ENCODE measurements around the gene SS18L1. TPM values are rescaled to one million over a fixed set of nuclear protein-coding genes. Genes with fewer than 3 reads are reported as not detected.

The SS18L1 gene
- total RNA-seq, 1 experiment from 2014 or later, result 15.1 TPM

DNA sequence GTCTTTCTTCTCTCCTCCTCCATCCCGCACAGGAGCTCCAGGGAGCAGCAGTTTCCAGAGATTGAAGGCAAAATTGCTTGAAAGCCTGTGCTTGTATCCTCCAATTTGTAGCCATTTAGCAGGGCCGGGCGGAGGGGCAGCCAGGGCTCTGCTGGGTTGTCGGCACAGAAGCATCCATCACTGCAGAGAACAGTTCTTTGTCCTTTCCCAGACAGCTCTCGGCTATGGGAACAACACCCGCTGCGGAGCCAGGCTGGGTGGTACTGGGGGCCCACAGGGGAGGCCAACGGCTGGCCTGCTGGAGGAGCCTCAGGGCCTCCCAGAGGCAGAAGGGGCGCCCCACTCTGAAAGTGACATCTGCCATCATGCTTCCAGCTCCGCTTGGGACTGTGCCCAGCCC is 68.7 kb downstream of the SS18L1 start:
- peak; percentile 36 for DNase-seq (ENCODE audit: low read depth)

- DNase-seq (ENCODE audit: low read depth), result no peak
Observed at GRCh38 chr20:62214067-62214466, 70.5 kb downstream of the SS18L1 start.

DNA sequence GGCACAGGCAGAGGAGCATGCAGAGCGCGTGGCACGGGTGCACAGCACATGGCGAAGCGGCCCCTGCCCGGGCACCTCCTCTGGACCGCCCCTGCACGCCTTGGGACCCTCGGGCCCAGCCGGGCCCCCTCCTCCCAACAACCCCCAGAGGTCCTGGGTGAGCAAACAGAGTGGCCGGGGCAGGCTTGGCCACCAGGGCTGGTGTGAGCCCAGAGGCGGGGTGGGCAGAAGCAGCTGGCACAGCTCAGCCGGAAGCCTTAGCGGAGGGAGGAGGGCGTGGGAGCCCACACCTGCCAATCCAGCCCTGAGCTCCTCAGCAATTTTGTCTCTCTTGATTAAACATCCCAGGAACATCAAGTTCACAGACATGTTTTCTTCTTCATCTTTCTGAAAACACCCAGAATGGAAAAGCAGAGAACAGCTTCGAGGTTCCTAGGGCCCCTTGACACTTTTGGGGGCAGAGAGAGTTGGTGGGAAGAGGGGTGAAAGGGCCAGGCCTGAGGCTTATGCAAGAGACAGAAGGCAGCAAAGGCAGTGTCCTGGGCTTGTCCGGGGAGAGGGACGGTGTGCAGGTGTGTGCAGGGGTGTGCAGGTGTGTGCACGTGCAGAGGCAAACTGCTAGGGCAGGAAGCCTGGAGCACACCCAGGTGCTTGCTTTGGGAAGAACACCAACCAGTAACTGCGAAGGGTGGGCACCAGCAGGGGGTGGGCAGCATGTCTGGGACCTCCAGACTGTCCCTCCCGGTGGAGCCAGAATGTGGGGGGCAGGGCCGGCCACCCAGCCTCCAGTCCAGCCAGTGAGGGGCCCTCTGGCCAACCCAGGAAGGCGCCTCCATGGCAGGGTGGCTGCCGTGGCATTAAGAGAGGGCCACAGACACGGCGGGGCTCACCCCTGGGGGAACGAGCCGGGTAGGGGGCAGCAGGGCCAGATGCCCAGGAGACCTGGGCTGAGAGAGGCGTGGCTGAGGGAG is 71.7 kb downstream of the SS18L1 start:
- DNase-seq (ENCODE audit: low read depth), result no peak

DNA sequence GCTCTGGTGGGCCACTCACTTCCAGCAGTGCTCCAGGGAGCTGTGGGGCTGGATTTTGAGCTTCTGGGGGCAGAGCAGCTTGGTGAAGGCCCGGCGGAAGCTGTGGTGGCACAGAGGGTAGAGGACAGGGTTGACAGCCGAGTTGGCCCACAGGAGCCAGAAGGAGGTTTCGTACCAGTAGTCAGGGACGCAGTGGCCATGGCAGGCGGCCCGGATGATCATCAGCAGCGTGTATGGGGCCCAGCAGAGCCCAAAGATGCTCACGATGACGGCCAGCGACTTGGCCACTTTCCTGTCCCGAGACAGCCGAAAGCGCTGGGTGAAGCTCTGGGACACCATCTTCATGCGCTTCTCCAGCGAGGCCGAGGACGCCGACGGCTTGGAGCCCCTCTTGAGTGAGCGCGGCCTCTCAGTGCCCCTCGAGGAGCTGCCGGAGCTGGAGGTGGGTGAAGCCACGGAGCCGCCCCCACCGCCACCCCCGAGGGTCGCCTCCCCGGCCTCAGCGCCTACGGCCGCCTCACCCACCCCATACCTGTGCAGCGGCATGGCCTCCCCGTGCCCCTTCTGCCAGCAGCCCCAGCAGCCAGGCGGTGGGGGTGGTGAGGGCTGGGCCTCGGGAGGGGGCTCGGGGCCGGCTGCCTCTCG is 72.5 kb downstream of the SS18L1 start:
- no peak for DNase-seq (ENCODE audit: low read depth)

DNA sequence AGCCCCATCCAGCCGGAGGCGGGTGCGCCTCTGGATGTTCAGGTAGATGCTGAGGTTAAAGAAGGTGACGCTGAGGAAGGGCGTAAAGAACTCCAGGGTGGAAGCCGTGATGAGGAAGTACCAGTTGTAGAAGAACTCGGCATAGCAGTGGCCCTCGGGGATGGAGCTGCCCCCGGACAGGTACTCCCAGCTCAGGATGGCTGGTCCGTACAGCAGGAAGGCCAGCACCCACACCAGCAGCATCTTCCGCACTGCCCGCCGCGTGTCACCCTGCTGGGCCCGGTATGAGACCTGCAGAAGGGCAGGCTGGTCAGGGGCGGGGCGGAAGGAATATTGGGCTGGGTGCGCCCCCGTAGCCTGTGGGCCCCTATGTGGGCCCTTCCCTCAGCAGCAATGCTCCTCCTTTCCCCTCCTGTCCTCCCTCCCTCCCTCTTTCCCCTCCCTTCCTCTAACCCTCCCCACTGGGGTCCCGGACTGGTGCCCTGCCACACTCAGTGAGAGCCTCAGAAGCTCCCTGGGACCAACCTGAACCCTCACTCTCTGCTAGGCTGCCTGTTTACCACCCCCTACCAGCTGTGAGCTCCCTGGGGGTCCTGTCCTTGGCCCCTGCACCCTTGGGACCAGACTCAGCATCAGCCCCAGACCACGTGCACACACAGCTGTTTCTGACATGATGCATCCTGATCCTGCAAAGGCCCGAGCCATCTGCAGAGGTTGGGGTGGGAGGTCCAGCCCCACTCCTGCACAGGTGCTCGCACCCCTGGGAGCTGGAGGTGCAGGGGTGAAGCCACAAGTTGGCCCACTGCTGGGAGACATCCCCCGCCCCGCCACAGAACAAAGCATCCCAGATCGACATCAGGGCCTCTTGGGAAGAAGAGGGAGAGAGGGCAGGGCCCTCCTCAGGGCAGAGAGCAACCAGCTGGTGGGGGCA is 73.3 kb downstream of the SS18L1 start:
- DNase-seq (ENCODE audit: low read depth), result no peak

DNA sequence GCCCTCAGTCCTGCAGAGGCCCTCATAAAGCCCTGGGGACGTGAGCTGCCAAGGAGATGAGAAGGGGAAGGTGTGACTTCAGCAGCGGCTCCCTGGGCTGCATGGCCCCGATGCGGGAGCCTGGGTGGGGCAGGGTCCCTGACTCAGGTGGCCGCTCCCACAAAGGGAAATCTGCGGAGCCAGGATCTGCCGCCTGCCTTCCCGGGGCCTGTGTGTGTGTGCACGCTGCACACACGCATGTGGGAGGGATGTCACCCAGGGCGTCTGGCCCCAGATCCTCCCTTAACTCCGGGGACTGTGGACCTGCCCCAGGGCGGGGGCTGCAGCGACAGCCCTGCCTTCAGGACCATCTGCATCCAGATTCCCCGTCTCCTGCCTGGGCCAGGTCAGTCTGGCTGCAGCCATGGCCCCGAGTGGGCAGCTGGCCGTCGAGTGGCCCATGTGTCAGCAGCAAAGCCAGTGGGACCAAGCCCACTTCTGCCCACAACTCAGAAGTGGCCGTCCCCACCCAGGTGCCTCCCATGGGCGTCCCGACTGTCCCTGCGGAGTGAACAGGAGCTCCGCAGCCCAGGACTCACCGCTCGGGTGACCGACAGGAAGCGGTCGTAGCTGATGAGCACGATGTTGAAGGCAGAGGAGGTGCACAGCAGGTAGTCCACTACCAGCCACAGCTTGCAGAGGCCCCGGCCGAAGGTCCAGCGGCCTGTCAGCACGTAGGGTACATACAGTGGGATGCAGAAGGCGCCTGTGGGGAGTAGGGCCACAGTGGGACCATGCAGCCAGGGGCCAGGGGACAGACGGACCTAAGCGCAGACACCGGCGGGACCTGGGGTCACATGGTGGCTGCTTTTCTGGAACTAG is 74.6 kb downstream of the SS18L1 start:
- no peak for DNase-seq (ENCODE audit: low read depth)

- DNase-seq (ENCODE audit: low read depth), result no peak
Observed at GRCh38 chr20:62219101-62219991, 75.8 kb downstream of the SS18L1 start.

DNA sequence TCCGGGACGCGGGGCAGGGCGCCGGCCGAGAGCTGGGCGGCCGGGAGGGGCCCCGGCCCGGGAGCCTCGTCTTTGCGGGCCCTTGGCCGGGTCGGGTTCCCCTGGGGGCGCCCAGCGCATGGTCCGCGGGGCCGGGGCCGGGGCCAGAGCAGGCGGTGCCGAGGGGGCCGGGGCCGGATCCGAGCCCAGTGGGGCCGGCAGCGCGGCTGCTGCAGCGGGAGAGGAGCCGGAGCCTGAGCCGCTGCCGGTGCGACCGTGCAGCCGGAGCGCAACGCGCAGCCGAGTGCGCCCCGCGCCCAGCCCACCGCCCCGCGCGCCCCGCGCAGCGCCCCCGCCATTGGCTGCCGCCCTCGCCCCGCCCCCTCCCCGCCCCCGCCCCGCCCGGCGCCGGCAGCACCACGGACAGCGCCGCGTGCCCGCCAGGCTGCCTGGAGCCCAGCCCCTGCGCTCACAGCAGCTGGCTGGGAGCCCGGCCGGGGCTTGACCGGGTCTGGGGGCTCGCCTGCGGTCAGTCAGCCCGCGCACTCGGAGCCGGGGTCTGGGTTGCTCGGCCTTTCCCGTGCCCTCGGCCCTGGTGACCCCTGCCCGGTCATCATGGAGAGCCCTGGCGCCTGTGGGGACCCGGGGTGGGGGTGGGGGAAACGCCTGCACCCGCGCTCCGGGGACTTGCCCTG is 76.6 kb downstream of the SS18L1 start, which contains the start of gene HRH3:
Gene HRH3 (minus strand): TSS at position 287 of the 674 bp plus-strand sequence. CDS start 308 bp downstream, outside the sequence.
- peak; percentile 28 for DNase-seq (ENCODE audit: low read depth)

- no peak for DNase-seq (ENCODE audit: low read depth)
Observed at GRCh38 chr20:62220666-62221568, 77.3 kb downstream of the SS18L1 start.

GRCh38 chr20:62222266-62222850 is 78.8 kb downstream of the SS18L1 start:
- no peak for DNase-seq (ENCODE audit: low read depth)

DNA sequence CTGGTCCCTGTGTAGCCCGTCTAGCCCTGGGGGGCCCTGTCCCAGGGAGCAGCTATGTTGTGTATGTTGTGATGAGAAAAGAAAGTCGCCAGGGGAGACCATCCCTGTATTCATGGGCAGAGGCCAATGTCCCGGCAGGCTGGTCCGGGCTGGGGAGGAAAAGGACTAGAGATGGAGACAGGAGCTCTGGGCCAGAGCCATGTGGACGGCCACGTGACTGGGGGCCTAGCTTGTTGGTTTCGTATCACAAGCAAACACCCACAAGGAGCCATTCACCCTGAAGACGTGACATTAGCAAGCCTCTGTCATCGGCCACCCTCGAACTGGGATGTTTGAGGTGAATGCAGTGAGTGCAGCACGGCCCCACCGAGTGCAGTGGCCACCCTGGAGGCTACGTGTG is 79.4 kb downstream of the SS18L1 start:
- DNase-seq (ENCODE audit: low read depth), result no peak

- DNase-seq (ENCODE audit: low read depth), result no peak
Observed at GRCh38 chr20:62223571-62223970, 80.0 kb downstream of the SS18L1 start.

DNA sequence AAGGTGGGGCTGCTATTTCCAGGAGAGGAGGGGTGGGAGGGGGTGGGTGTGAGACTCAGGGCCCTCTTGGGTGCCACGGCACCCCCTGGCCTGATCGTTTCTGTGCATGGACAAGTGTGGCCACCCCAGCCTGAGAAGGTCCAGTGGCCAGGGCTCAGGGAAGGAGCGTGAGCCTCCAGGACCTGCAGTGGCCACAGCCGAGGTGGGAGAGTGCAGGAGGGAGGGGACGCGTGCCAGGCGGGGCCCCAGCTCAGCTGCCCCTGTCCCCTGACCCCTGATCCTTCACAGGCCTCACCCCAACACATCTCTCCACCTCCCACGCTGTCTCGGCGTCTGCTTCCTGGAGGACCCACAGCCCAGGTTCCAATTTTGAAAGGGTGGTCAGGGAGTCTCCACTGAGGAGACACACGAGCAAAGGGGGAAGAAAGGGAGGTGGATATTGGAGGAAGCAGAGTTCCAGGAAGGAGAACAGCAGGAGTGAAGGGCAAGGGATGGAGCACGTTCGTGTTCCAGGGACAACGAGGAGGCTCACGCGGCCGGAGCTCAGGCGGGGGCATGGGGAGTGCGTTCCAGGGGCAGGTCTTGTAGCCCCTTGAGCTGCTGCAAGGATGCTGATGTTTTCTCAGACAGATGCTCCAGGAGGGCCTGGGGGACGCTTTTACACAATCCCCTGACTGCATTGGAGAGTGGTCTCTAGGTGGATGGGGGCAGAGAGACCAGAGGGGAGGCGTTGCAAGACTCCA is 80.7 kb downstream of the SS18L1 start:
- no peak for DNase-seq (ENCODE audit: low read depth)

DNA sequence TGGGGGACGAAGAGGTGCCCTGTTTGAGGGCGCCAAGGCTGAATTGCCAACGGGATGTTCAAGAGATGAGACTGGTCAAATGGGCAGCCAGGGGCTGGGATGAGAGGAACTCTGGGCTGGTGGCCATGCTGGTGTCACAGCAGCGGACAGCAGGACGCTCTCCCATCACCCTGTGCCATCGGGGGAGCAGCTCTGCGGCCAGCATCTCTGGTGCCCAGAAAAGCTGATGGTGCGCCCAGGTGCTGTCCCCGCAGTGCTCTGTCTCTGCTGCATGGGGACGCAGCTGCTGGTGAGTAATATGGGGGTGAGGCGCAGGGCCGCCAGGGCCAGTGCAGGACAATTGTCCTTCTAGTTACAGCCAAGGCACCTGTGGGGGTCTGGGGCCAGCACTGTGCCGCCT is 81.5 kb downstream of the SS18L1 start:
- DNase-seq (ENCODE audit: low read depth), result no peak

DNA sequence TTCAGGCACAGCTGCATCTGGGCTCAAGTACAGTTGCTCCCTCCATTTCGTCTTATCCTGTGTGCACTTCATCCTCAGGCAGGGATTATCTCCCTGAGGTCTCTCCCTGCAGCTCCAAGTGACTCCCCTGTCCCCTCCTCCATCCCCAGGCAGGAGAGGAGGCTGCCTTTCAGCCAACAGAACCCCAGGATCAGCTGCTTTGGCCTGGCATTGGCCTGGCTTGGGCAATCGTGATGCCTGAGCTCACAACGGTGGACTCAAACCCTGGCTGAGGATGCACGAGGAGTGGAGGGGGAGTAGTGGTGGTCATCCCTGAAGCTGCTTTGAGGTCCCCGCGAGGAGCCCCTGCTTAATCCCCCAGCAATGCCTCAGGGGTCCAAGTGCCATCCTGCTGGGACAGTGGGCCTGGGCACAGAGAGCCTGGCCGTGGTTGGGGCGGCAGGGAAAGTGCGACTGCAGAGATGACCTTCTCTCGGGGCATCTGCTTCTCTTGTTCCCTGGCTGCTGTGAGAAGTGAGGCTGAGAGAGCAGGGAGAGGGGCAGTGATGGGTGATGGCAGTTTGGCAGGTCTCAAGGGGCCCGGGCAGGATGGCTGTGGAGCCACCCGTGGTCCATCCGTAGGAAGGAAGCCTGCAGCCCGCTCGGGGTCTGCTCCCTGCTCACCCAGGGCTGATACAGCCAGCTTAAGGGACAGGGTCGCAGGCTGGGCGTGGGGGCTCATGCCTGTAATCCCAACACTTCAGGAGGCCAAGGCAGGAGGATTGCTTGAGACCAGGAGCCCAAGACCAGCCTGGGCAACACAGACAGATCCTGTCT is 82.5 kb downstream of the SS18L1 start:
- DNase-seq (ENCODE audit: low read depth), result no peak
